ENCODE measurements around the gene CAMKMT. TPM values are rescaled to one million over a fixed set of nuclear protein-coding genes. Genes with fewer than 3 reads are reported as not detected.

CAMKMT gene
- total RNA-seq, 1 experiment from 2014 or later: 17.4 TPM

DNA sequence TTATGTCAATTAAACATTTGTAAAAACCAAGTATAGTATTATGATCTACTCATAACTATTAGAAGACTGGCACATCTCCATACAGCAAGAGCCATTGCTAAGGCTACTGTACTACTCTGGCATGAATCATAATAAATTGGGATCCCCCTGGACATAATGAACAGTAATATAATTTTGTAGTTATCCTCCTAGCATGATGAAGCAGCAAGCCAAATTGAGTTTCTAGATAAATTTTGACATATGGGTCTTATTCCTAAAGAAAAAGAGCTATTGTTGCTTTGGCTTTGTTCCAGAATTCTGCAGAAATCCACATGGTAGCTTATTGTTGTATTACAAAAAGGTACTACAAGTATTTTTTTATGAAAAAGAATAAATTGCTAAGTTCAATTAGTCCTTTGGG, 204.3 kb downstream of the CAMKMT start:
- TF ChIP-seq, protein P1, sequence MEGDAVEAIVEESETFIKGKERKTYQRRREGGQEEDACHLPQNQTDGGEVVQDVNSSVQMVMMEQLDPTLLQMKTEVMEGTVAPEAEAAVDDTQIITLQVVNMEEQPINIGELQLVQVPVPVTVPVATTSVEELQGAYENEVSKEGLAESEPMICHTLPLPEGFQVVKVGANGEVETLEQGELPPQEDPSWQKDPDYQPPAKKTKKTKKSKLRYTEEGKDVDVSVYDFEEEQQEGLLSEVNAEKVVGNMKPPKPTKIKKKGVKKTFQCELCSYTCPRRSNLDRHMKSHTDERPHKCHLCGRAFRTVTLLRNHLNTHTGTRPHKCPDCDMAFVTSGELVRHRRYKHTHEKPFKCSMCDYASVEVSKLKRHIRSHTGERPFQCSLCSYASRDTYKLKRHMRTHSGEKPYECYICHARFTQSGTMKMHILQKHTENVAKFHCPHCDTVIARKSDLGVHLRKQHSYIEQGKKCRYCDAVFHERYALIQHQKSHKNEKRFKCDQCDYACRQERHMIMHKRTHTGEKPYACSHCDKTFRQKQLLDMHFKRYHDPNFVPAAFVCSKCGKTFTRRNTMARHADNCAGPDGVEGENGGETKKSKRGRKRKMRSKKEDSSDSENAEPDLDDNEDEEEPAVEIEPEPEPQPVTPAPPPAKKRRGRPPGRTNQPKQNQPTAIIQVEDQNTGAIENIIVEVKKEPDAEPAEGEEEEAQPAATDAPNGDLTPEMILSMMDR (conservative IDR thresholded peaks at IDR 0.05): no peak
- H3K27me3 Mint-ChIP-seq (ENCODE audit: low read depth): no peaks in the 10 kb centered on the region
- peaks cover 3 to 16% of the 10 kb centered on the region in 2 experiments for H3K4me1 Mint-ChIP-seq

More for the DNA sequence above, 204.3 kb downstream of the CAMKMT start:
- Histone ChIP-seq H4K91ac (ENCODE audit: insufficient read length, low read depth, low read length) (no peak overlapping the region), H3K56ac (ENCODE audit: insufficient read length, low read depth, low read length) (no peak overlapping the region), H3K79me1 (ENCODE audit: insufficient read depth, low read depth, low read length, poor library complexity, severe bottlenecking) (no peaks in the 10 kb centered on the region), H2BK120ac (ENCODE audit: low read depth, low read length, poor library complexity, severe bottlenecking) (no peak overlapping the region), H3K27me3 (ENCODE audit: insufficient read depth, low read length) (no peaks in the 10 kb centered on the region), H2BK20ac (ENCODE audit: low read depth, low read length, poor library complexity, severe bottlenecking) (no peak overlapping the region), H3K79me2 (ENCODE audit: insufficient read depth, low read length) (no peaks in the 10 kb centered on the region), H3K14ac (ENCODE audit: insufficient read depth, low read length) (no peak overlapping the region), H4K5ac (ENCODE audit: insufficient read length, low read depth, low read length) (no peak overlapping the region), H3T11ph (ENCODE audit: low read length) (no peak overlapping the region), H3K18ac (ENCODE audit: insufficient read length, low read depth, low read length) (no peak overlapping the region), H3K4ac (ENCODE audit: low read depth, low read length) (no peak overlapping the region), H2AFZ (ENCODE audit: low read length) (no peak overlapping the region), H2BK5ac (ENCODE audit: insufficient read length, low read length) (no peak overlapping the region), H2AK5ac (ENCODE audit: insufficient read length, low read length) (no peak overlapping the region), H2BK12ac (ENCODE audit: insufficient read length, low read depth, low read length) (no peak overlapping the region), H3K9me3 (ENCODE audit: control insufficient read depth, low read depth, low read length) (no peaks in the 10 kb centered on the region), H4K8ac (replicated peaks; ENCODE audit: insufficient read length, low read depth, low read length) (no peak overlapping the region), H3K9ac (ENCODE audit: extremely low read depth, insufficient read length, low read length) (no peak overlapping the region), H3K4me2 (ENCODE audit: insufficient read depth, insufficient read length, low read length) (no peak overlapping the region), H3K4me1 (ENCODE audit: insufficient read depth, low read length) (no peaks in the 10 kb centered on the region), H3K23ac (ENCODE audit: insufficient read length, low read depth, low read length) (no peak overlapping the region), H3K23me2 (ENCODE audit: insufficient read length, low read depth, low read length, poor library complexity, severe bottlenecking) (no peaks in the 10 kb centered on the region), H4K20me1 (ENCODE audit: control insufficient read depth, insufficient read depth, insufficient read length) (no peaks in the 10 kb centered on the region), H2BK15ac (ENCODE audit: low read depth, low read length) (no peak overlapping the region), H3K27ac (ENCODE audit: insufficient read length, low read depth, low read length) (no peak overlapping the region)
- no peak for DNase-seq
- H3K9me3 Mint-ChIP-seq: no peaks in the 10 kb centered on the region
- H3K4me3 Mint-ChIP-seq: no peak overlapping the region
- no peak overlapping the region; a peak in 1 of 7 replicates for H3K27ac Mint-ChIP-seq
- no peaks in the 10 kb centered on the region for H3K36me3 Mint-ChIP-seq (ENCODE audit: insufficient read depth in 1 of 3, low read depth in 3 of 3)

Measured in H9 (cell line).